CD4-positive, alpha-beta T cell treated with Interleukin-15 for 1 hour (primary cell): ENCODE data around the gene CCDC40.
"Not testable (repeated sequence)": the region's sequence is repeated elsewhere in the genome, so short reads cannot be mapped to it uniquely, and the experiment has no call there.

ENCODE experiments used
- DNase-seq: peaks from one replicate; pipeline ENCODE4 v3.0.0-alpha.2; 2020

CCDC40 gene

GRCh38 chr17:80024206-80024972, 12.1 kb upstream of the CCDC40 start:
- no peak for DNase-seq

- no peak for DNase-seq
Measured at GRCh38 chr17:80025140-80025539, 11.3 kb upstream of the CCDC40 start.

DNA sequence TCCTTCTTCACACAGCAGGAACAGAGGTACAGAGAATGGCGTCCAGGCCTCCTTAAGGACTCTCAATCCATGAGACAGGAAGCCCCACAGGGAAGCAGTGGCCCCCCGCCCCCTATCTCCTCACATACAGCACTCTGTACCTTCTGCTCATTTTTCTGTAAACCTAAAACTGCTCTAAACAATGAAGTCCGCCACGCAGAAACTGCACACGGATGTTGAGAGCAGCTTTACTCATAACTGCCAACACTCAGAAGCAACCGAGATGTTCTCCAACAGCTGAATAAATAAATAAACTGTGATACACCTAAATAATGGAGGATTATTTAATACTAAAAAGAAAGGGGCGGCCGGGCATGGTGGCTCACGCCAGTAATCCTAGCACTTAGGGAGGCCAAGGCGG, 10.6 kb upstream of the CCDC40 start:
- DNase-seq = no peak

GRCh38 chr17:80026359-80027042, 9.9 kb upstream of the CCDC40 start:
- no peak for DNase-seq

DNA sequence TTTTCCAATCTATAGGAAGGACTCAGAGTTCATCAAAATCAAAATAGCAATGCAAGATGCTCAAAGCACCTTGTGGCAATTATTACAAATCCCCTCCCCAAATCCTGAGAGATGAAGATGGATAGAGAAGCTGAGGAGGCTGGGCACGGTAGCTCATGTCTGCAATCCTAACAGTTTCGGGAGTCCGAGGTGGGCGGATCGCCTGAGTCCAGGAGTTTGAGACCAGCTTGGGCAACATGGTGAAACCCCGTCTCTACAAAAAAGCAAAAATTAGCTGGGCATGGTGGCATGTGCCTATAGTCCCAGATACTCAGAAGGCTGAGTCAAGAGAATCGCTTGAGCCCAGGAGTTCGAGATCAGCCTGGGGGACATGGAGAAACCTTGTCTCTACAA, 9.4 kb upstream of the CCDC40 start:
- DNase-seq = no peak

GRCh38 chr17:80028030-80028429, 8.4 kb upstream of the CCDC40 start:
- no peak for DNase-seq

GRCh38 chr17:80029258-80029974, 7.0 kb upstream of the CCDC40 start:
- no peak for DNase-seq

- no peak for DNase-seq
Measured at GRCh38 chr17:80030730-80031410, 5.6 kb upstream of the CCDC40 start.

DNA sequence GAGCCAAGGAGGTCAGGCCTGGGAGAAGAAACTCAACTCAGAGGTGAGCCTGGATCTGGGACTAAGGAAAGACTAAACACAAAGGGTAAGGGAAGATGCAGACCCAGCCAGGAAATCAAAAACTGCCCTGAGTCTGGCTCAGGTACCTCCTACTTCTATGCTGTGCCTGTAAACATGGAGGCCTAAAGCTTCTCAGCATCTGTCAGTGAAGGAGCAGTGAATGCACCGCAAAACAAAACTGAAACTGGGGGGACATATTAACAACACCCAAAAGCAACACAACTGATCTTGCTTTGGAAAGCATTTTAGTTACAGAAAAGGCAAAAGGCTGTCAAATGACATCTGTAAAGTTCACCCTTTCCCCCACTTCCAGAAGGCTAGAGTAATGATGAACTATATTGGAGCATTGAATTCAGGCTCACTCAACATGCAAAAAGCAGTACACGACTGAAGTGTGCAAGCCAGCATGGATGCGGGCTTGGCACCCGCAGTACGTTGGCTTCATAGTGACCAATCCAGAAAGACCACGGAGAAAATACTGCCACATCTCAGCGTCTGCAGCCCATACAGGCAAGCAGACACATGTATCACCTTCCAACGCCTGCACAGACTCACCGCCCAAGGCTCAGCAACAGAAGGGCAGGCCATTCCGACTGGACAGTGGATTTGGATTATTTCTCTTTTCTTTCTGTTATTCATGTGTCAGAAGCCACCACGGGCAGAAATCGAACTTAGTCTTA, 4.6 kb upstream of the CCDC40 start:
- no peak for DNase-seq

- no peak for DNase-seq
Measured at GRCh38 chr17:80032614-80033171, 3.7 kb upstream of the CCDC40 start.

- no peak for DNase-seq
Measured at GRCh38 chr17:80033840-80034239, 2.6 kb upstream of the CCDC40 start.

DNA sequence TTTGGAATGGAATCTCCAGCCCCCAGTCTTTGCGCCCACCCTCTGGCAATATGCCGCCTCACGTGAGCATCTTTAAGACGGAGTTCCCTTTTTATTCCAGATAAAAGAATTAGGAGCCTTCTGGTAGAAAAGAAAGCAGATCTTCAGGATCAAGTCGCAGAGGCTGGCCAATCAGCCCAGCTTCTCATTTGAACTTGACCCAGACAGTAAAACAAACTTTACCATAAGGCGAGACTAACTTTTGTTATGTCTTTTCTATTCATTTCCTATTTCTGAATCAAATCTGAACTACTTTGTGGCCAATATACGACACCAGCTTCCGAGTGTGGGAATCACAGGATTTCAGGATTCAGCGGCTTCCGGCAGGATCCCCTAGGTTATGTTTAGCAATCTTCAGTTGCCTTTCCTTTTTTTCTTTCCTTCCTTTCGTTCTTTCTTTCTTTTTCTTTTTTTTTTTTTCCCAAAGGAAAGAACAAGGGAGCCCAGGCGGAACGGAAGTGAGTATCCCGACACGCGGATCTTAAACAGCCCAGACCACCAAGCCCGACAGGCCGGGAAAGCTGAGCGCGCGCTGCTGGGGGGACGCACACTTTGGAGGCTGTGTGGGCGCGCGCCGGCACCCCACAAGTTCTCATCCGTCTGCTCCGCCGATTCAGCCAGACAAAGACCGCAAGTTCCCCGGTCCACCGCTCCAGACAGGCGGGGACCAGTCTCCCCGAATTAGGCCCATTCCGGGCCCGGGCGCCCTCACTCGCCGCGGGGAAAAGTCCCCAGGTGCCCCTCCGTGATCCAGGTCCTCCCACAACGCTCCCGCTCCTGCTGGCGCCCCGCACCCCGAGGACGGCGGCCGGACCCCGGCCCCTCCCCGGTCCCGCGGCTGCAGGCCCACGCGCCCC, 1.4 kb upstream of the CCDC40 start:
- DNase-seq = peak; percentile 70

DNA sequence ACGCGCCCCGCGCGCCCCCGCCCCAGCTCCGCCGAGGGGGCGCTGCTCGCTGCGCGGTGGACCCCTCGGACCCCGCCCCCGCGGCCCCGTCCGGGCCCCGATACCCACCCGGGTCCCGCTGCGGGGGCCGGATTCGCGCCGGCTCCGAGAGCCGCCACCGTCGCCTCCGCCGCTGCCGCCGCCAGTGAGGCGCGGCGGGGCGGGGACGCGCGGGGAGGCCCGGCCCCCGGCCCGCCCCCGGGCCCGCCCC, 830 bp upstream of the CCDC40 start, which contains the start of gene TBC1D16:
TBC1D16 (minus strand) TSS at position 186 of the 250 bp plus-strand sequence. CDS start 22,325 bp downstream, outside the sequence.
- no peak for DNase-seq

- peak; percentile 34 for DNase-seq
Measured at GRCh38 chr17:80036715-80037477, 454 bp downstream of the CCDC40 start.

GRCh38 chr17:80043963-80044362, 7.5 kb downstream of the CCDC40 start:
- no peak for DNase-seq

- DNase-seq = no peak
Measured at GRCh38 chr17:80045703-80046102, 9.3 kb downstream of the CCDC40 start.

GRCh38 chr17:80046709-80047108, 10.3 kb downstream of the CCDC40 start:
- DNase-seq = not testable (repeated sequence)

DNA sequence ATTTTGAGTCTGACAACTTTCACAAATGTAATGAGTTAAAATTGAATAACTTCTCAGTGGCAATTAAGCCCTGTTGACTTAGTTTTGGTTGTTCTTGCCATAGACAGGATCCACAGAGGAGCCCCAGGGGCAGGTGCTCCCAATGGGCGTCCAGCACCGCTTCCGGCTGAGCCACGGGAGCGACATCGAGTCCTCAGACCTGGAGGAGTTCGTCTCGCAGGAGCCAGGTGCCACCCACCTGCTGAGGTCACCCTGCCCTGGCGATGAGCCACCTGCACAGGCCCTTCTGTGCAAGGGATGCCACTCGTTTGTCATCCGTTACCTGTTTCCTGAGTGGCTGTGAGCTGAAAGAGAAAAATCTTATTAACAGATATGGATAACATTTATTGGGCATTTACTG, 10.7 kb downstream of the CCDC40 start:
- DNase-seq = no peak

- DNase-seq = no peak
Measured at GRCh38 chr17:80049986-80050385, 13.5 kb downstream of the CCDC40 start.

DNA sequence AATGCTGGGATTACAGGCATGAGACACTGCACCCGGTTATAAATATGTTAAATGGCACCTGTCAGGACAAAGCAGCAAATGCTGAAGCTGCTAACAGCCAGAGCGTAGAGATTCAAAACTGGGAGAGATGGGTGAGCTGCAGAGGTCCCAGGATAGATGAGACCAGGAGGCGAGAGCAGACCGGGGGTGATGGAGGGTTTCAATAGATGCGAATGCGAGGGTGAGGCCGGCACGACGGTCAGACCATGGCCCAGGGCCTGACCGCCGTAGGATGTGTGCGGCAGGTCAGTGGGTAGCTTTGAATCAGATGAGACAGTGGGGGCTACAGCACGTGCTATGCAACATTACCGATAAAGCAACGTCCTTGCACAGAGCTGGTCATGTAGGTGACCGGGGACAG, 14.3 kb downstream of the CCDC40 start:
- no peak for DNase-seq

GRCh38 chr17:80051681-80052080, 15.2 kb downstream of the CCDC40 start:
- DNase-seq = no peak
